Frontal cortex (tissue), 4 donors: ENCODE measurements around the gene PLCD1. TPM values are rescaled to one million over a fixed set of nuclear protein-coding genes. Genes with fewer than 3 reads are reported as not detected.
"Not testable (repeated sequence)": the region's sequence is repeated elsewhere in the genome, so short reads cannot be mapped to it uniquely, and the experiment has no call there.

Experiments used
- DNase-seq, 2 donors: peaks; one replicate each; pipeline ENCODE4 v3.0.0; 2012; ENCODE audit warnings: low spot score in 2 of 2
- FAIRE-seq: peaks from 2 replicates; lab custom pipeline; 2012; peaks lifted over from hg19 to GRCh38; lab: Jason Lieb, UNC
- small RNA-seq: library from RNA; depleted of rRNA; stranded (forward); fragments of <200 nt; gene quantifications from one replicate; pipeline ENCODE3, GENCODE V24; 2014
- total RNA-seq: library from RNA; depleted of rRNA; stranded (reverse); fragments of >200 nt; gene quantifications from one replicate; pipeline ENCODE4 v1.2.3, GENCODE V29; 2014
- donor health status: control.
- donor health status: control.
- donor health status: control.

The PLCD1 gene
- total RNA-seq, 1 donor from 2014 or later = 4.1 TPM

- DNase-seq (no peak), FAIRE-seq (no peak)
Observed at GRCh38 chr3:37973246-37974054, 56.0 kb downstream of the PLCD1 start.

- FAIRE-seq, DNase-seq: not testable (repeated sequence)
Observed at GRCh38 chr3:37972056-37972455, 57.4 kb downstream of the PLCD1 start.

DNA sequence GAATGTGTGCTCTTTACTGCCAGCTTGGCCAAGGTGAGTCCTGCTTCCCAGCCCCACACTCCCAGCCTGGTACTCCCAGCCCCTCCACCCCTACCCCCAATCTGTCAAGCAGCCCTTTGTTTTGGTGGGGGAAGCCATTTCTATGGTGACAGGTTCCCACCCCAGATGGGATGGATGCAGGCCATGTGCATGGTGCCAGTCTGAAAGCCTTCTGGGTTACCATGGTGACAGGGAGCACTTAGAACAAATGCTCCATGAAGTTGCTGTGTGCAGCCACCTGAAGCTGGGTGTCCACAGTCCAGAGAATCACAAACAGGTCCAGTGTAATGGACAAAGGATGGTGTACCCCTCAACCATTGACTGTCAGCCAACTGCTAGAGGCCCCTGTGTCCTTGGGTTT, 58.0 kb downstream of the PLCD1 start:
- DNase-seq (no peak), FAIRE-seq (no peak)

DNA sequence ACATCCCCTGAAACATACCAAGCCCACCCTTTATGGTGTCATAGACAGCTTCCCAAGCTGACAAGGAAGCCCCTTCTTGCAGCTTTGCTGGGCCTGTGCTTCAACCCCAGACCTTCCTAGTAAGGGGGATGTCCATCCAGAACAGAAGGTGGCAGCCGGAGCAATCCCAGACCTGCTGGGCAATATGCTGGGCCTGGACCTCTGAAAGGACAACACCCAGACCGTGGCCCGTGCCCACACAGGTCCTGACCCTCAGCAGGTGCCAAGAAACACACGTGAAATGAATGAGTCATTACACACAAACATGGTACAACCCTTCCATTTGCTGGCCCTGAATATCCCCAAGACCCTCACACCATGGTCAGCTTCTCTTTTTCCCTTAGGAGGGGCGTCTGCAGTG, 58.6 kb downstream of the PLCD1 start:
- FAIRE-seq = no peak
- no peak for DNase-seq

GRCh38 chr3:37969596-37970100, 59.8 kb downstream of the PLCD1 start:
- no peak for FAIRE-seq

DNA sequence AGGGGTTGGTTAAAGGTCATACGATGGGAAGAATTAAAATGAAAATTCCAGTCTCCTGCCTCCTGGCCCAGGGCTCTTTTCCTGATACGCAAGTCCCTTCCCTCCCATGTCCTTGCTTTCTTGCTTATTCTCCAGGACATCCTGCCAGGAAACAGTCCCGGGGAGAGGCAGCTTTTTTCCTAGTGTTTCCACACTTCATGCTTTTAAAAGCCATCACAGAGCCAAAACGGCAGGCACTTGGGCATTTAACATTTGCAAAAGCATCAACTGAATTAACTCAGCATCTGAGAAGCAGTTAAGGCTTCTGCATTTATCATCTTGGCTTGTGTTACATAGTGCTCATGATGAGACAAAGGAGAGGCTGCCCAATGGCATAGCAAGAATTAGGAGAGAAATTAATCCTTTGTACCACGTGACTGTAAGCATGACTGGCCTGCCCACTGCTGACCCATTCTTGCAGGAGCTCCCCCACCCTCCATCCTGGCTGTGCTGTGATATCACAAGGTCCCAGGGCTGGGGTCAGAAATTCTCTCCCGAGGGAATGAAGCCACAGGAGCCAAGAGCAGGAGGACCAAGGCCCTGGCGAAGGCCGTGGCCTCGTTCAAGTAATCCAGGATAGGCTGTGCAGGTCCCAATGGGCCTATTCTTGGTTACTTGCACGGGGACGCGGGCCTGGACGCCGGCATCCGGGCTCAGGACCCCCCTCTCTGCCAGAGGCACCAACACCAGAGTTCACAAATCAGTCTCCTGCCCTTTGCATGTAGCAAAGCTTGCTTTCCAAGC, 60.4 kb downstream of the PLCD1 start:
- FAIRE-seq (no peak), DNase-seq (no peak)

More at GRCh38 chr3:37969596-37970100, 59.8 kb downstream of the PLCD1 start:
- DNase-seq = no peak

DNA sequence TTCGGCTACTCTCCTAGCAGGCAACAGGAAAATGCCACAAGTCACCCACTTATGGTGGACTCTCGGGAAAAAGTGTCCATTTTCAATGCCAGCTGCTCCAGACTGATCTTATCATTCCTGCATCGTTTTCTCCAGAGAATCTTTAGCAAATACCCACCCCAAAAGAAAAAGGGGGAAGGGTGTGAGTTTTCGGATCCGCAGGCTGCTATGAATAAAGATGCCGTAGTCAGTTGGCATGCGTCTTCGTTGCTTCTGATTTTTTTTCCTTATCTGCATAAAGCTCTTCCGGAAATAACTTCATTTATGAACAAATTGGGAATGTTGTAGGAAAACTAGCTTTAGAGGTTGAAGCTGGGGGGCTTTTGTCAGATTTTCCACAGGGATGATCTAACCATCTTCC, 61.2 kb downstream of the PLCD1 start:
- FAIRE-seq (no peak), DNase-seq (no peak)

GRCh38 chr3:37967260-37967881, 62.1 kb downstream of the PLCD1 start:
- FAIRE-seq = no peak

DNA sequence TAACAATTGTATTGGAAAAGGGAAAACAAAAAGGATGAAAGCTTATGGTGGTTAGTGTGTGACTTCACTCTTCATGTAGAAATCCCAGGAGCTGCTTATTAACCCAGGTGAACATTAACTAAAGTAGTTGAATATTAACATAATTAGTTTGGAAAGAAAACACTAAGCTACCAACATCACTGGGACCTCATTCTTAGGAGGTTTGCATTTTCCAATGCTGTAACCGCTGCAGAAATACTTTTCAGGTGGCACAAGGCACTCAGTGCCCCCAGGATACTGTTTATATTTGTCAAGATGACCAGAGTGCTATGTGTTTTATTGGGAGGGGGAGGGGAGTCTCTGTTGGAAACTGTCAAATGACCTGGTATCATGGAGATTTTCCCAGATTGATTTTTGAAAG, 64.7 kb downstream of the PLCD1 start:
- no peak for FAIRE-seq

More at GRCh38 chr3:37967260-37967881, 62.1 kb downstream of the PLCD1 start:
- peak; percentile 27 to 54 for DNase-seq

GRCh38 chr3:37964146-37964545, 65.3 kb downstream of the PLCD1 start:
- DNase-seq (no peak), FAIRE-seq (no peak)

More for the DNA sequence above, 64.7 kb downstream of the PLCD1 start:
- no peak for DNase-seq

GRCh38 chr3:37963635-37964034, 65.8 kb downstream of the PLCD1 start:
- no peak for DNase-seq
- no peak for FAIRE-seq

DNA sequence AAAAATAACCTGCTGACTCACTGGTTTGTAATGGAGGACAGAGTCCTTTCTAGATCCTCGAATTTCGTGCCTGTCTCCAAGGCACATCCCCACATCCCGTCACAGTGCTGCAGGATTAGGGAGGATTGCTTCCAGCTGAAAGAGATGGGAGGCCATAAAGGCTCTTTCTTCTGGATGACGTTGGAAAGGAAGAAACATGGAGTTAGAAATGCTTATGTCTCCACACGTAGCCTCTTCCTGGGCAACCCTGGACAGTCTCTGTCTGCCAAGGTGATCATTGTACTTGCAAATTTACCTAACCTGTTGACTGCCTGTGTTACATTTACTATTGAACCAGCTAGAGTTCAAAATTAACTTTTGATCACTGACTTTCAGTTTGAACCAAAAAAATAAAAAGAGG, 66.4 kb downstream of the PLCD1 start:
- DNase-seq (no peak), FAIRE-seq (no peak)

DNA sequence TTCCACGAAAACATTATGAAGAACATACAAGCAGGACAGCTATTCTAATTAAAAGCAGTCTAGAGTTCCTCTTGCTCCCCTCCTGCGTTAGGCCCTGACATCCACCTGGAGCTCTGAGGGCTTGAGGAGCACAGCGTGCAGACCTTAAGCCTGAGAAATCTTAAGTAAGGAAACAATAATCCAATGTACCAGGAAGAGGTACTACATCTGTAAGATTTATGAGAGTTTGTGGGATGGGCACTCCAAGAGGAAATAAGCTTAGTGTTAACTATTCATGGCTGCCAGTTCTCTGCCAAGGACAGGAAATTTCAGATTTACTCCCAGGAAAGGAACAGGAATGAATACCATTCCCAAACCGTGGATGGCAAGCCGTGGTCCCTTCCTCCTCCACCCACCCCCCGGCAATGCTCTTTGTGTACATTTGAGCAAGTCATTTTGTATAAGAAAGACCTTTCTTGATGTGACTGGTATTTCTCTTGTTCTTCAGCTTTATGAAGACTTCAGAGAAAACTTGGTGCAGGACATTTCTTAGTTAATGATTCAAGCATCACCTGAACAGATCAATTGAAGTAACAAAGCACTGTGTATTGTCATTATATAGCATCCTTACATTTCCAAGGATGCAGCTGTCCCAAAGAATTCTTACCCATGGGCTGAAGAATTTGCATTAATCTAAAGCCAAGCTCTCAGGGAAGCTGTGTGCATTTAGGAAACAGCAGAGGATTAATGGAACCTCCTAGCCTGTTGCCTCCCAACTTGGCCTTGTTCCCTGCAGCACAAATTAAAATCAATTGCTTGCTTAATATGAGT, 67.6 kb downstream of the PLCD1 start:
- DNase-seq (no peak), FAIRE-seq (no peak)

DNA sequence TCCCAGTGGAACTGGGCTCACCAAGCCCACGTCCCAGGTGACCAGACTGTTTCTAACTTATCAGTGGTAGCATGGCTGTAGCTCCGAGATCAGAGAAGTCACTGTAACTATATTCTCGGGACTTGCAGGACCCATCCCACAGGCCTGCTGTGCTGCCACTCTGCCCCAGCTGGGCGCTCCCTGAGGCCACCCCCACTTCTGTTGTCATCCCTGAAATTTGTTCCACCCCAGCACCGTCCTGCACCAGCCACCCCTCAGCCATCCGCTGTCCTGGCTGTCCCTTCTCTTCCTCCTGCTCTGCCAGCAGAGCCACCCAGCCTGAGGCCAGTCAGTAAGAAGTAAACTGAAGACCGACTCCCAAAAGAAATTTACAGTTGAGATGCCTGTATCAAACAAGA, 71.9 kb downstream of the PLCD1 start:
- DNase-seq (no peak), FAIRE-seq (no peak)

Small RNAs within 50 kb of the gene (small RNA-seq; reads per million reads assigned to genes)
- gene MIR26A1 (6.0 reads per million, percentile 93 among the genes with 10 or more reads in this experiment), gene RF00019 (not detected)

Other genes with a start within 250 kb of the PLCD1 start
- 15.5 TPM for gene CTDSPL, start 167.8 kb downstream of the PLCD1 start, total RNA-seq
- gene VILL, start 38.9 kb downstream of the PLCD1 start, total RNA-seq = 9.8 TPM
- 0.41 TPM for gene DLEC1, start 9.6 kb upstream of the PLCD1 start, total RNA-seq
- 30.2 TPM for gene ACAA1, start 107.5 kb upstream of the PLCD1 start, total RNA-seq
- 3.7 TPM for gene MYD88, start 109.0 kb upstream of the PLCD1 start, total RNA-seq
- gene OXSR1, start 135.9 kb upstream of the PLCD1 start, total RNA-seq = 51.0 TPM
- gene SLC22A13, start 236.2 kb upstream of the PLCD1 start, total RNA-seq = under 0.01 TPM